ENCODE measurements around the gene ARSA.

DNA sequence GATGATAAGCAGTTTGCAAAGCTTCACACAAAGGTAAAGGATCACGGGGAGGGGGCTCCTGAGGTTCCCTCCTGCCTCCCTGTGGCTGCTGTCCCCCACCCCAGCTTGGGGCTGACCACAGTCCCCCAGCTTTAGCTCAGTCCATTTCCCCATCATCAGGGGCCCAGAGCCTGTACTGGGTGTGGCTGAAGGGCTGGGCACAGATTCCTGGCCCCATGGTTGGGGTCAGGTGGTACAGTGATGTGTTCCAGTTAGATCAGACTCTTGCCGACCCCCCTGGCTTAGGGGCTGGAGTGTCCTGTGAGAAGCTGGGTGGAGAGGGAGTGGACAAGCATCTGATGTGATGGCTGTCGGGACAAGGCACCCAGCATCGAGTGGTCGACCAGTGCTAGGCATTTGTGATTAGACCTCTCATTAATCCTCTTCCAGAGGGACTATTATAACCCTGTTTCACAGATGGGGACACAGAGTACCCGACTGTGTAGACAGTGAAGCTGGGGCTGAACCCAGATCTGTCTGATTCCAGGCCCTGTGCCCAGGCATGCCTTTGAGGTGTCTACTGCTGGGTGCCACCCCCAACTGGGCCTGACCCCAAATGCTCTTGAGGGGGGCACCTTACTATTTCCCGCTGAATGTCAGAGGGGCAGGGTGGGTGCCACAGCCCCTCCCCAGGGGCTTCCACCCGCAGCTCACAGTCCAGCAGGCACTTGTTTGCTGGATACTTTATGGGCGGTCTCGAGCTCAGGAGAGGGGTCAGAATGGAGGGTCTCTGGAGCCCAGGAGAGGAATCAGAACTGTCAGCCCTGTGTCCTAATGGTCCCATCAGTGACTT, 48.9 kb upstream of the ARSA start:
- TF ChIP-seq POLR2A (IDR thresholded peaks at IDR 0.05) = no peak
- TF ChIP-seq, protein P1, sequence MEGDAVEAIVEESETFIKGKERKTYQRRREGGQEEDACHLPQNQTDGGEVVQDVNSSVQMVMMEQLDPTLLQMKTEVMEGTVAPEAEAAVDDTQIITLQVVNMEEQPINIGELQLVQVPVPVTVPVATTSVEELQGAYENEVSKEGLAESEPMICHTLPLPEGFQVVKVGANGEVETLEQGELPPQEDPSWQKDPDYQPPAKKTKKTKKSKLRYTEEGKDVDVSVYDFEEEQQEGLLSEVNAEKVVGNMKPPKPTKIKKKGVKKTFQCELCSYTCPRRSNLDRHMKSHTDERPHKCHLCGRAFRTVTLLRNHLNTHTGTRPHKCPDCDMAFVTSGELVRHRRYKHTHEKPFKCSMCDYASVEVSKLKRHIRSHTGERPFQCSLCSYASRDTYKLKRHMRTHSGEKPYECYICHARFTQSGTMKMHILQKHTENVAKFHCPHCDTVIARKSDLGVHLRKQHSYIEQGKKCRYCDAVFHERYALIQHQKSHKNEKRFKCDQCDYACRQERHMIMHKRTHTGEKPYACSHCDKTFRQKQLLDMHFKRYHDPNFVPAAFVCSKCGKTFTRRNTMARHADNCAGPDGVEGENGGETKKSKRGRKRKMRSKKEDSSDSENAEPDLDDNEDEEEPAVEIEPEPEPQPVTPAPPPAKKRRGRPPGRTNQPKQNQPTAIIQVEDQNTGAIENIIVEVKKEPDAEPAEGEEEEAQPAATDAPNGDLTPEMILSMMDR (IDR thresholded peaks at IDR 0.05 in 4 of 5, conservative IDR thresholded peaks at IDR 0.05 in 1 of 5) = no peak
